ENCODE data around the gene SMOC1. TPM values are rescaled to one million over a fixed set of nuclear protein-coding genes. Genes with fewer than 3 reads are reported as not detected.

Gene SMOC1
- total RNA-seq, 1 donor from 2014 or later = not detected

GRCh38 chr14:69980457-69981425 is 101.5 kb downstream of the SMOC1 start:
- Mint-ChIP-seq H3K27me3 (peaks cover 18% of the 10 kb centered on the region), H3K4me1 (no peaks in the 10 kb centered on the region)
- intact Hi-C loops (cut with micrococcal nuclease) = no loop called here

GRCh38 chr14:69982220-69982839 is 103.1 kb downstream of the SMOC1 start:
- no peaks in the 10 kb centered on the region for H3K4me1 Mint-ChIP-seq
- H3K27ac Mint-ChIP-seq = no peak overlapping the region
- intact Hi-C loops (cut with micrococcal nuclease) = no loop called here

More at GRCh38 chr14:69980457-69981425, 101.5 kb downstream of the SMOC1 start:
- H3K27ac Mint-ChIP-seq = no peak overlapping the region
- H3K4me3 Mint-ChIP-seq = no peak overlapping the region
- H3K9me3 Mint-ChIP-seq = no peaks in the 10 kb centered on the region
- DNase-seq = no peak
- H3K36me3 Mint-ChIP-seq (ENCODE audit: low read depth) = no peaks in the 10 kb centered on the region

GRCh38 chr14:69982886-69983285 is 103.7 kb downstream of the SMOC1 start:
- no peak overlapping the region for H3K4me3 Mint-ChIP-seq
- intact Hi-C loops (cut with micrococcal nuclease) = no loop called here
- H3K9me3 Mint-ChIP-seq = no peaks in the 10 kb centered on the region
- H3K36me3 Mint-ChIP-seq (ENCODE audit: low read depth) = no peaks in the 10 kb centered on the region
- no peak for DNase-seq
- peaks cover 22% of the 10 kb centered on the region for H3K27me3 Mint-ChIP-seq
- H3K27ac Mint-ChIP-seq = no peak overlapping the region
- no peaks in the 10 kb centered on the region for H3K4me1 Mint-ChIP-seq

More at GRCh38 chr14:69982220-69982839, 103.1 kb downstream of the SMOC1 start:
- Mint-ChIP-seq H3K9me3 (no peaks in the 10 kb centered on the region), H3K36me3 (ENCODE audit: low read depth) (no peaks in the 10 kb centered on the region), H3K27me3 (peaks cover 21% of the 10 kb centered on the region), H3K4me3 (no peak overlapping the region)
- no peak for DNase-seq

- no peak for DNase-seq
- H3K4me1 Mint-ChIP-seq = no peaks in the 10 kb centered on the region
- no peaks in the 10 kb centered on the region for H3K9me3 Mint-ChIP-seq
- H3K27me3 Mint-ChIP-seq = peaks cover 22% of the 10 kb centered on the region
- intact Hi-C loops (cut with micrococcal nuclease) = no loop called here
- H3K36me3 Mint-ChIP-seq (ENCODE audit: low read depth) = no peaks in the 10 kb centered on the region
- H3K27ac Mint-ChIP-seq = no peak overlapping the region
- no peak overlapping the region for H3K4me3 Mint-ChIP-seq
These were observed 104.1 kb downstream of the SMOC1 start for GRCh38 chr14:69983317-69983716.

- intact Hi-C loops (cut with micrococcal nuclease) = no loop called here
- H3K27ac Mint-ChIP-seq = no peak overlapping the region
- H3K36me3 Mint-ChIP-seq (ENCODE audit: low read depth) = no peaks in the 10 kb centered on the region
- H3K4me3 Mint-ChIP-seq = no peak overlapping the region
- H3K27me3 Mint-ChIP-seq = peaks cover 22% of the 10 kb centered on the region
- DNase-seq = no peak
- no peaks in the 10 kb centered on the region for H3K9me3 Mint-ChIP-seq
- no peaks in the 10 kb centered on the region for H3K4me1 Mint-ChIP-seq
These were observed 106.2 kb downstream of the SMOC1 start for GRCh38 chr14:69985463-69985862.

- intact Hi-C loops (cut with micrococcal nuclease) = no loop called here
- no peak for DNase-seq
- Mint-ChIP-seq H3K36me3 (ENCODE audit: low read depth) (no peaks in the 10 kb centered on the region), H3K27ac (no peak overlapping the region), H3K4me3 (no peak overlapping the region), H3K9me3 (no peaks in the 10 kb centered on the region), H3K27me3 (peaks cover 23% of the 10 kb centered on the region), H3K4me1 (no peaks in the 10 kb centered on the region)
These were observed 107.1 kb downstream of the SMOC1 start for GRCh38 chr14:69986336-69986735.

GRCh38 chr14:69987406-69988121 is 108.3 kb downstream of the SMOC1 start:
- Mint-ChIP-seq H3K4me3 (no peak overlapping the region), H3K27ac (no peak overlapping the region), H3K4me1 (no peaks in the 10 kb centered on the region), H3K9me3 (no peaks in the 10 kb centered on the region), H3K27me3 (peaks cover 17% of the 10 kb centered on the region), H3K36me3 (ENCODE audit: low read depth) (no peaks in the 10 kb centered on the region)
- no peak for DNase-seq
- intact Hi-C loops (cut with micrococcal nuclease) = no loop called here

GRCh38 chr14:69988979-69989378 is 109.8 kb downstream of the SMOC1 start:
- Mint-ChIP-seq H3K4me3 (no peak overlapping the region), H3K27ac (no peak overlapping the region), H3K4me1 (no peaks in the 10 kb centered on the region), H3K36me3 (ENCODE audit: low read depth) (no peaks in the 10 kb centered on the region), H3K9me3 (no peaks in the 10 kb centered on the region), H3K27me3 (peaks cover 16% of the 10 kb centered on the region)
- intact Hi-C loops (cut with micrococcal nuclease) = no loop called here
- DNase-seq = no peak

GRCh38 chr14:69989622-69990021 is 110.4 kb downstream of the SMOC1 start:
- no peaks in the 10 kb centered on the region for H3K36me3 Mint-ChIP-seq (ENCODE audit: low read depth)
- H3K9me3 Mint-ChIP-seq = no peaks in the 10 kb centered on the region
- no peak overlapping the region for H3K4me3 Mint-ChIP-seq
- DNase-seq = no peak
- H3K27me3 Mint-ChIP-seq = peaks cover 19% of the 10 kb centered on the region
- H3K27ac Mint-ChIP-seq = no peak overlapping the region
- intact Hi-C loops (cut with micrococcal nuclease) = no loop called here
- no peaks in the 10 kb centered on the region for H3K4me1 Mint-ChIP-seq

- H3K4me3 Mint-ChIP-seq = no peak overlapping the region
- DNase-seq = no peak
- intact Hi-C loops (cut with micrococcal nuclease) = no loop called here
- H3K9me3 Mint-ChIP-seq = no peaks in the 10 kb centered on the region
- H3K27ac Mint-ChIP-seq = no peak overlapping the region
- H3K27me3 Mint-ChIP-seq = peaks cover 19% of the 10 kb centered on the region
- H3K4me1 Mint-ChIP-seq = no peaks in the 10 kb centered on the region
- no peaks in the 10 kb centered on the region for H3K36me3 Mint-ChIP-seq (ENCODE audit: low read depth)
These were observed 111.1 kb downstream of the SMOC1 start for GRCh38 chr14:69990323-69990722.

- intact Hi-C loops (cut with micrococcal nuclease) = no loop called here
- Mint-ChIP-seq H3K27me3 (peaks cover 16% of the 10 kb centered on the region), H3K4me1 (no peaks in the 10 kb centered on the region), H3K27ac (no peak overlapping the region), H3K36me3 (ENCODE audit: low read depth) (no peaks in the 10 kb centered on the region), H3K4me3 (no peak overlapping the region), H3K9me3 (no peaks in the 10 kb centered on the region)
- DNase-seq = no peak
These were observed 112.2 kb downstream of the SMOC1 start for GRCh38 chr14:69991422-69991821.

GRCh38 chr14:69992564-69992963 is 113.3 kb downstream of the SMOC1 start:
- Mint-ChIP-seq H3K4me1 (no peaks in the 10 kb centered on the region), H3K36me3 (ENCODE audit: low read depth) (no peaks in the 10 kb centered on the region), H3K4me3 (no peak overlapping the region), H3K27ac (no peak overlapping the region), H3K27me3 (peaks cover 18% of the 10 kb centered on the region), H3K9me3 (no peaks in the 10 kb centered on the region)
- intact Hi-C loops (cut with micrococcal nuclease) = no loop called here
- DNase-seq = no peak

- Mint-ChIP-seq H3K36me3 (ENCODE audit: low read depth) (no peaks in the 10 kb centered on the region), H3K9me3 (no peaks in the 10 kb centered on the region), H3K4me3 (no peak overlapping the region), H3K4me1 (no peaks in the 10 kb centered on the region), H3K27me3 (peaks cover 18% of the 10 kb centered on the region), H3K27ac (no peak overlapping the region)
- intact Hi-C loops (cut with micrococcal nuclease) = no loop called here
- no peak for DNase-seq
These were observed 114.1 kb downstream of the SMOC1 start for GRCh38 chr14:69993326-69993725.

- no peak overlapping the region for H3K4me3 Mint-ChIP-seq
- H3K4me1 Mint-ChIP-seq = no peaks in the 10 kb centered on the region
- no peak for DNase-seq
- no peaks in the 10 kb centered on the region for H3K36me3 Mint-ChIP-seq (ENCODE audit: low read depth)
- H3K27me3 Mint-ChIP-seq = peaks cover 14% of the 10 kb centered on the region
- intact Hi-C loops (cut with micrococcal nuclease) = no loop called here
- H3K27ac Mint-ChIP-seq = no peak overlapping the region
- no peaks in the 10 kb centered on the region for H3K9me3 Mint-ChIP-seq
These were observed 114.8 kb downstream of the SMOC1 start for GRCh38 chr14:69994002-69994401.
